Measurements from ENCODE around the gene CFAP299. TPM values are rescaled to one million over a fixed set of nuclear protein-coding genes. Genes with fewer than 3 reads are reported as not detected.
A peak's percentile ranks its signal among the peaks of the same experiment; 100 is the strongest.

CFAP299 gene
- total RNA-seq, 4 donors from 2014 or later = 1.2 TPM; not detected in 3

DNA sequence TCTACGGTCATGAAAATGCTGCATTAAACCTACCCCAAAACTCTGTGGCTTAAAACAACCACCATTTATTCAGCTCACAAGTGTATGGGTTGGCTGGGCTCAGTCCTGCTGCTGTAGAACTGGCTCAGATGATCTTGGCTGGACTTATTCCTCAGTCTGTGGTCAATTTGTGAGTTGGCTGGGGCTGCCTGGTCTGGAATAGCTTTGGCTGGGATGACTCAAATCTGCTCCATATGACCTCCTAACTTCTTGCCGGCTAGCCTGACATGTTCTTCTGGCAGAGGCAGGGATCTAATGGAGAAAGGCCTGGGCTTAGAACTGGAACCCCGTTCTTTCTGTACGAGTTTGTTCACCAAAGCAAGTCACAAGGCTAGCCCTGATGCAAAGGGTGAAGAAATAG, 71.7 kb downstream of the CFAP299 start:
- Histone ChIP-seq H3K4me1 (no peaks in the 10 kb centered on the region), H3K4me3 (no peak overlapping the region), H3K27me3 (no peaks in the 10 kb centered on the region), H3K36me3 (no peaks in the 10 kb centered on the region), H3K9me3 (no peaks in the 10 kb centered on the region), H3K27ac (no peak overlapping the region)
- intact Hi-C loops (cut with DNase I; ENCODE audit: low total_unique reads) = no loop called here
- TF ChIP-seq CTCF (IDR thresholded peaks at IDR 0.05) (no peak), POLR2A (IDR thresholded peaks at IDR 0.05) (no peak)
- DNase-seq = peak; percentile 15 to 45

- no peak for DNase-seq
- no peaks in the 10 kb centered on the region for H3K36me3 ChIP-seq
- TF ChIP-seq CTCF (IDR thresholded peaks at IDR 0.05) (no peak), POLR2A (IDR thresholded peaks at IDR 0.05) (no peak)
- no peak overlapping the region for H3K4me3 ChIP-seq
- H3K27ac ChIP-seq = no peak overlapping the region
- H3K9me3 ChIP-seq = no peaks in the 10 kb centered on the region
- intact Hi-C loops (cut with DNase I; ENCODE audit: low total_unique reads) = no loop called here
- H3K27me3 ChIP-seq = no peaks in the 10 kb centered on the region
- H3K4me1 ChIP-seq = no peaks in the 10 kb centered on the region
Observed at GRCh38 chr4:80409809-80410208, 74.3 kb downstream of the CFAP299 start.

DNA sequence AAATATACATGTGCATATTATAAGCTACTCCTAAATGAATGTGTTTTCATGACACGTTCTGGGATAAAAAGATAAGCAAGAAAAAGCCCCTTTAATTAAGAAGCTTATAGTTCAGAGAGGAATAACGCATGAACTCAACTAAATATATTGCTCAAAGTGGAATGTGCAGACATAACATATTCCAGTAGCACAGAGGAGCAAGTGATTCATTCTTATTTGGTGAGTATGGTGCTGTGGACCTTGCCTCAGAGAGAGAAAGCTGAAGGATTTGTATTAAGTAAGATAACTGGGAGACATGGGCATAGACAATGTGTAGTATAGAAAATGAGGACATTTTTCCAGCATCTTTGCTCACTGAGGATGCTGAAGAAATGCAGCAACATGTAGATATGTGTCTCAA, 76.8 kb downstream of the CFAP299 start:
- Histone ChIP-seq H3K4me1 (no peaks in the 10 kb centered on the region), H3K4me3 (no peak overlapping the region), H3K27me3 (no peaks in the 10 kb centered on the region), H3K27ac (no peak overlapping the region), H3K36me3 (no peaks in the 10 kb centered on the region), H3K9me3 (no peaks in the 10 kb centered on the region)
- intact Hi-C loops (cut with DNase I; ENCODE audit: low total_unique reads) = no loop called here
- DNase-seq = no peak
- TF ChIP-seq POLR2A (IDR thresholded peaks at IDR 0.05) (no peak), CTCF (IDR thresholded peaks at IDR 0.05) (no peak)

- DNase-seq = no peak
- intact Hi-C loops (cut with DNase I; ENCODE audit: low total_unique reads) = no loop called here
- Histone ChIP-seq H3K27ac (no peak overlapping the region), H3K4me3 (no peak overlapping the region), H3K9me3 (no peaks in the 10 kb centered on the region), H3K27me3 (no peaks in the 10 kb centered on the region), H3K36me3 (no peaks in the 10 kb centered on the region), H3K4me1 (no peaks in the 10 kb centered on the region)
- TF ChIP-seq POLR2A (IDR thresholded peaks at IDR 0.05) = no peak
- no peak for TF ChIP-seq CTCF (IDR thresholded peaks at IDR 0.05)
Observed at GRCh38 chr4:80413086-80413485, 77.6 kb downstream of the CFAP299 start.

GRCh38 chr4:80417019-80417418, 81.5 kb downstream of the CFAP299 start:
- H3K4me3 ChIP-seq = no peak overlapping the region
- H3K27me3 ChIP-seq = no peaks in the 10 kb centered on the region
- intact Hi-C loops (cut with DNase I; ENCODE audit: low total_unique reads) = no loop called here
- DNase-seq = no peak
- no peak overlapping the region for H3K27ac ChIP-seq
- no peaks in the 10 kb centered on the region for H3K4me1 ChIP-seq
- no peak for TF ChIP-seq CTCF (IDR thresholded peaks at IDR 0.05)
- no peak for TF ChIP-seq POLR2A (IDR thresholded peaks at IDR 0.05)
- no peaks in the 10 kb centered on the region for H3K36me3 ChIP-seq
- H3K9me3 ChIP-seq = no peaks in the 10 kb centered on the region
